Upper lobe of left lung (tissue), 6 donors: ENCODE results near the gene PSAT1. TPM values are rescaled to one million over a fixed set of nuclear protein-coding genes. Genes with fewer than 3 reads are reported as not detected.

ENCODE experiments used
- ATAC-seq, 2 donors: fragments of 200-7000 bp; cut with Tn5 transposase; one replicate each; pipeline ENCODE4 v1.9.1; 2022; ENCODE audit warnings: mild to moderate bottlenecking in 2 of 2, moderate library complexity in 2 of 2; ENCODE audit not compliant: low FRiP score in 2 of 2
- DNase-seq, 2 donors: peaks; one replicate each; pipeline ENCODE4 v3.0.0-alpha.2; 2019 to 2020
- H3K27ac ChIP-seq, 4 donors: fragments of 200-600 bp; sonication (generic); one replicate each; pipeline ENCODE4 v1.5.1; 2016 to 2019
- H3K27me3 ChIP-seq, 4 donors: fragments of 200-600 bp; sonication (generic); one replicate each; pipeline ENCODE4 v1.5.1; 2017 to 2019
- H3K36me3 ChIP-seq, 4 donors: fragments of 200-600 bp; sonication (generic); one replicate each; pipeline ENCODE4 v1.5.1; 2016 to 2019
- H3K4me1 ChIP-seq, 4 donors: fragments of 200-600 bp; sonication (generic); one replicate each; pipeline ENCODE4 v1.5.1; 2018 to 2019
- H3K4me3 ChIP-seq, 4 donors: fragments of 200-600 bp; sonication (generic); one replicate each; pipeline ENCODE4 v1.5.1; 2017 to 2019; ENCODE audit warnings: mild to moderate bottlenecking in 2 of 4, moderate library complexity in 1 of 4
- H3K9me3 ChIP-seq, 4 donors: fragments of 200-600 bp; sonication (generic); one replicate each; pipeline ENCODE4 v1.5.1; 2018 to 2019
- CTCF ChIP-seq, 6 experiments: fragments of 450-650 bp in 4 of 6; fragments of 200-600 bp in 2 of 6; sonication (generic) in 2 of 6; IDR thresholded peaks; one replicate each; pipeline ENCODE4 v1.5.1; 2016 to 2019; ENCODE audit warnings: antibody characterized with exemption in 6 of 6
- EP300 ChIP-seq, 4 donors: sonication (generic); formaldehyde crosslinking; IDR thresholded peaks; one replicate each; pipeline ENCODE4 v1.5.1; 2017; ENCODE audit warnings: antibody characterized with exemption in 4 of 4, control low read depth in 2 of 4
- POLR2A ChIP-seq, 4 donors: fragments of 450-650 bp; IDR thresholded peaks; one replicate each; pipeline ENCODE4 v1.5.1; 2016 to 2017; ENCODE audit warnings: antibody characterized with exemption in 4 of 4, mild to moderate bottlenecking in 2 of 4
- POLR2AphosphoS5 ChIP-seq, 2 donors: sonication (generic); formaldehyde crosslinking; IDR thresholded peaks; one replicate each; pipeline ENCODE4 v1.5.1; 2017; ENCODE audit warnings: antibody characterized with exemption in 2 of 2
- WGBS, 2 donors: methylation state at CpG; one replicate each; pipeline ENCODE4 v1.1.5; 2017 to 2018; 5-methylcytosine and 5-hydroxymethylcytosine counted together
- total RNA-seq, 6 donors: library from RNA; depleted of rRNA in 4 of 6; stranded (reverse); fragments of >200 nt in 4 of 6; gene quantifications; one replicate each; pipeline versions ENCODE4 v1.1.0 to v1.2.1, GENCODE V29; 2016 to 2021
- donor health status: DM: no; HTN: no; CAD: no; lungs with moderate emphysema.
- donor health status: DM: no; HTN: yes; CAD: no; lungs with severe emphysema.

Gene PSAT1
- total RNA-seq, result 10 to 100 TPM in 2 of 6 donors, 1 to 10 TPM in 3, not detected in 1; 1.8 to 14.6 (median 6.4) TPM

- TF ChIP-seq POLR2A (IDR thresholded peaks at IDR 0.05) (peak in 1 of 4 donors; percentile 19), EP300 (IDR thresholded peaks at IDR 0.05) (no peak), POLR2AphosphoS5 (IDR thresholded peaks at IDR 0.05) (peak in 1 of 2 donors; percentile 25), CTCF (IDR thresholded peaks at IDR 0.05) (no peak)
- Histone ChIP-seq H3K4me3 (peak within 1 kb of the TSS; percentile 35 to 62 (median 51)), H3K27me3 (peaks cover 0 to 13% (median 1%) of the 10 kb centered on the region in 4 donors), H3K36me3 (no peaks in the 10 kb centered on the region), H3K27ac (peak within 1 kb of the TSS in 3 of 4 donors; percentile 12 to 45 (median 35)), H3K9me3 (no peaks in the 10 kb centered on the region), H3K4me1 (peaks cover 22 to 32% (median 29%) of the 10 kb centered on the region in 4 donors)
- peak; percentile 83 to 94 for DNase-seq
- 1 to 4% methylated on average over 18 to 32 of the region's 76 CpGs for WGBS, 2 donors
- ATAC-seq, result peak; percentile 94 to 97
These were observed at the start of gene PSAT1 for GRCh38 chr9:78296893-78297671. TSS of gene PSAT1 (plus strand) at chr9:78297125. CDS start at chr9:78297211, 86 bp downstream.

DNA sequence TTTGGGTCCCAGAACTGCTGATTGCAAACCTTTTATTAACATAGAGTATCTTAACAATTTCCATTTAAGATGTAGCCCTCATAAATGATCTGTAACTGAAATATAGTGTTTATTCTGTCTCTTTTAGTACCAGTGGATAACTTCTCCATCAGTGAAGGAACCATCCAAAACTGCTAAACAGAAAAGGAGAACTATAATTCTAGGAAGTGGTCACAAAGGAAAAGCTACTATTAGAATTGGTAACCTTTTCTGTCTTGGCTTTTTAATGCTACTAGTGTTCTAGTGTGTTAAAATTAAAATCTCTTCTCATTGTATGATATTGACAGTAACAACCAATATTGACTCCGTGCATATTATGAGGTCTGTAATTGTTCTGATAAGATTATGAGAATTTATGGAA, 48.3 kb upstream of the PSAT1 start:
- DNase-seq, result no peak
- Histone ChIP-seq H3K4me3 (no peak overlapping the region), H3K27ac (no peak overlapping the region), H3K4me1 (no peaks in the 10 kb centered on the region), H3K36me3 (peaks cover 0 to 23% (median 0%) of the 10 kb centered on the region in 4 donors), H3K27me3 (no peaks in the 10 kb centered on the region), H3K9me3 (no peaks in the 10 kb centered on the region)
- 82 to 94% methylated on average over 1 of the region's 1 CpG for WGBS, 2 donors
- TF ChIP-seq CTCF (IDR thresholded peaks at IDR 0.05), result no peak
- TF ChIP-seq POLR2A (IDR thresholded peaks at IDR 0.05), result no peak
- TF ChIP-seq EP300 (IDR thresholded peaks at IDR 0.05), result no peak
- TF ChIP-seq POLR2AphosphoS5 (IDR thresholded peaks at IDR 0.05), result no peak
- no peak for ATAC-seq

- no peak for TF ChIP-seq POLR2A (IDR thresholded peaks at IDR 0.05)
- no peak for TF ChIP-seq CTCF (IDR thresholded peaks at IDR 0.05)
- no peak for TF ChIP-seq POLR2AphosphoS5 (IDR thresholded peaks at IDR 0.05)
- TF ChIP-seq EP300 (IDR thresholded peaks at IDR 0.05), result no peak
- Histone ChIP-seq H3K9me3 (no peaks in the 10 kb centered on the region), H3K36me3 (peaks cover 0 to 20% (median 0%) of the 10 kb centered on the region in 4 donors), H3K4me1 (no peaks in the 10 kb centered on the region), H3K27ac (no peak overlapping the region), H3K27me3 (no peaks in the 10 kb centered on the region), H3K4me3 (no peak overlapping the region)
- no peak for DNase-seq
- ATAC-seq, result no peak
These were observed 47.4 kb upstream of the PSAT1 start for GRCh38 chr9:78249542-78249941.

DNA sequence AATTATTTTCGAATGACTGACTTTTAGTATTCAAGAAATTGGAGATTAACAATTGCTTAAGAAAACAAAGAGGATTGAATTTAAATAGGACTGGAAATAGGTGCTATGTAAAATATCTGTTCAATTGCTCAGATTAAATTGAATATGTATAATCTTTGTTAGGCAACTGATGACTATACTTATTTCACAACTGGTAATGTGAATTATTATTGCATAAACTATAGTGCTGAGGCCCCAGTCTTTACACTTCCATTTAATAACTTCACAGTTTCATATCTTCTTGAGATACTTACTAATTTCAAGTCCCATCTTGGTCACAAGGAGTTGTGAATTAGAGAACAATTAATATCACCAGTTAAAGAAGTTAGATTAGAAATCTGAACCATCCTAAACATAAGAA, 44.3 kb upstream of the PSAT1 start:
- TF ChIP-seq CTCF (IDR thresholded peaks at IDR 0.05) (no peak), POLR2AphosphoS5 (IDR thresholded peaks at IDR 0.05) (no peak), EP300 (IDR thresholded peaks at IDR 0.05) (no peak), POLR2A (IDR thresholded peaks at IDR 0.05) (no peak)
- no peak overlapping the region for H3K27ac ChIP-seq
- DNase-seq (no peak), ATAC-seq (no peak)
- H3K36me3 ChIP-seq, result peaks cover 0 to 20% (median under 1%) of the 10 kb centered on the region in 4 donors
- WGBS, 2 donors, result 95 to 98% methylated on average over 1 of the region's 1 CpG
- no peaks in the 10 kb centered on the region for H3K27me3 ChIP-seq
- no peaks in the 10 kb centered on the region for H3K9me3 ChIP-seq
- no peak overlapping the region for H3K4me3 ChIP-seq
- H3K4me1 ChIP-seq, result no peaks in the 10 kb centered on the region
